A549 treated with Hydrocortisone at 1 μM for 4 hours (cell line): Measurements from ENCODE around the gene IL1R2. TPM values are rescaled to one million over a fixed set of nuclear protein-coding genes. Genes with fewer than 3 reads are reported as not detected.

Experiments used
- total RNA-seq: library from RNA; stranded (reverse); fragments of 200-300 nt; extraction: Qiagen RNA extraction; gene quantifications from 5 replicates; pipeline ENCODE4 v1.2.3, GENCODE V29; 2022

The IL1R2 gene, protein sequence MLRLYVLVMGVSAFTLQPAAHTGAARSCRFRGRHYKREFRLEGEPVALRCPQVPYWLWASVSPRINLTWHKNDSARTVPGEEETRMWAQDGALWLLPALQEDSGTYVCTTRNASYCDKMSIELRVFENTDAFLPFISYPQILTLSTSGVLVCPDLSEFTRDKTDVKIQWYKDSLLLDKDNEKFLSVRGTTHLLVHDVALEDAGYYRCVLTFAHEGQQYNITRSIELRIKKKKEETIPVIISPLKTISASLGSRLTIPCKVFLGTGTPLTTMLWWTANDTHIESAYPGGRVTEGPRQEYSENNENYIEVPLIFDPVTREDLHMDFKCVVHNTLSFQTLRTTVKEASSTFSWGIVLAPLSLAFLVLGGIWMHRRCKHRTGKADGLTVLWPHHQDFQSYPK
- 0.92 to 1.5 TPM (median 1.1 TPM) in 5 replicates for total RNA-seq

GRCh38 chr2:101991721-101992145 is at the start of gene IL1R2:
TSS of gene IL1R2 (plus strand) at chr2:101991960. CDS start at chr2:102008576, 16,616 bp downstream.

Other genes starting within 250 kb of the IL1R2 start
- 35.7 to 54.7 TPM (median 43.7 TPM) in 5 replicates for gene IL1R1, start 150.8 kb downstream of the IL1R2 start, total RNA-seq
- gene IL1RL2, start 195.1 kb downstream of the IL1R2 start, total RNA-seq = 0.02 TPM in 1 of 5 replicates, not detected in the others